GM12878 (cell line): ENCODE measurements around the gene URB1. TPM values are rescaled to one million over a fixed set of nuclear protein-coding genes. Genes with fewer than 3 reads are reported as not detected.

Experiments used
- ATAC-seq: fragments of 200-7000 bp; cut with Tn5 transposase; 3 replicates; pipeline ENCODE4 v1.9.1; 2020; ENCODE audit warnings: mild to moderate bottlenecking, moderate library complexity
- BruUV-seq: library from RNA; stranded (reverse); fragments of 400-500 nt; replicated peaks from 2 replicates; lab custom pipeline; 2021; lab: Mats Ljungman, UMichigan
- CTCF ChIA-PET: fragments of 300-600 bp; sonication (Branson Sonifier 250); formaldehyde crosslinking; extraction: SDS; loops from one replicate; lab custom pipeline; 2021; ENCODE audit warnings: inconsistent platforms; lab: Yijun Ruan, JAX
- POLR2A ChIA-PET: fragments of 350-600 bp; formaldehyde crosslinking; extraction: SDS; loops from one replicate; lab custom pipeline; 2021; ENCODE audit warnings: inconsistent platforms; lab: Charles Lee
- RAD21 ChIA-PET: fragments of 300-600 bp; sonication (Branson Sonifier 250); formaldehyde crosslinking; loops from one replicate; lab custom pipeline; 2023; ENCODE audit warnings: antibody characterized with exemption; ENCODE audit not compliant: unreplicated experiment; lab: Charles Lee
- SMC1A ChIA-PET: fragments of 300-600 bp; sonication (Branson Sonifier 250); formaldehyde crosslinking; loops from one replicate; lab custom pipeline; 2023; ENCODE audit not compliant: unreplicated experiment, uncharacterized antibody; lab: Charles Lee
- DNase-seq: peaks from one replicate; pipeline ENCODE4 v3.0.0-alpha.2; 2011; ENCODE audit warnings: low read depth, low spot score
- FAIRE-seq: peaks from 3 replicates; lab custom pipeline; 2011; peaks lifted over from hg19 to GRCh38; lab: Jason Lieb, UNC
- H2AFZ ChIP-seq: 2 replicates; pipeline ENCODE4 v1.6.0; 2011; ENCODE audit warnings: low read depth, low read length, control low read depth; ENCODE audit not compliant: control insufficient read depth
- H3K27ac ChIP-seq: 2 replicates; pipeline ENCODE4 v1.5.1; 2011; ENCODE audit warnings: control low read depth; ENCODE audit not compliant: control insufficient read depth, insufficient read depth
- H3K27me3 ChIP-seq, 2 experiments: replicated peaks in 1 of 2; 2 replicates each; pipeline versions ENCODE4 v1.6.0 to v1.6.1; 2011; ENCODE audit warnings: low read length in 1 of 2; ENCODE audit not compliant: control insufficient read depth in 2 of 2, insufficient read depth in 2 of 2
- H3K36me3 ChIP-seq, 2 experiments: 2 replicates each; pipeline ENCODE4 v1.5.1; 2011; ENCODE audit warnings: low read length in 1 of 2; ENCODE audit not compliant: control insufficient read depth in 2 of 2, insufficient read depth in 2 of 2
- H3K4me1 ChIP-seq: 2 replicates; pipeline ENCODE4 v1.6.1; 2011; ENCODE audit warnings: mild to moderate bottlenecking, low read length, moderate library complexity, mixed read lengths; ENCODE audit not compliant: control insufficient read depth, insufficient read depth
- H3K4me2 ChIP-seq: 2 replicates; pipeline ENCODE4 v1.6.0; 2011; ENCODE audit warnings: control low read depth; ENCODE audit not compliant: control insufficient read depth, insufficient read depth
- H3K4me3 ChIP-seq: fragments of 200-600 bp; sonication (generic); 2 replicates; pipeline ENCODE4 v1.5.1; 2016
- H3K79me2 ChIP-seq: 2 replicates; pipeline ENCODE4 v1.6.0; 2011; ENCODE audit warnings: low read length; ENCODE audit not compliant: control insufficient read depth, insufficient read depth
- H3K9ac ChIP-seq: 2 replicates; pipeline ENCODE4 v1.8.0; 2011; ENCODE audit warnings: low read length, control low read depth, mixed read lengths; ENCODE audit not compliant: control insufficient read depth, insufficient read depth
- H3K9me3 ChIP-seq: replicated peaks from 3 replicates; pipeline ENCODE4 v1.5.1; 2011; ENCODE audit warnings: mild to moderate bottlenecking, low read length; ENCODE audit not compliant: control insufficient read depth, insufficient read depth
- H4K20me1 ChIP-seq: 2 replicates; pipeline ENCODE4 v1.6.0; 2011; ENCODE audit not compliant: control insufficient read depth, insufficient read depth
- BRCA1 ChIP-seq: IDR thresholded peaks from 2 replicates; pipeline ENCODE4 v1.6.1; 2011; ENCODE audit warnings: low read depth, low read length, improper control_type of control experiment
- EED ChIP-seq: sonication (generic); IDR thresholded peaks from 2 replicates; pipeline ENCODE4 v1.6.1; 2016; ENCODE audit warnings: antibody characterized with exemption, low read depth
- FOXM1 ChIP-seq: IDR thresholded peaks from 2 replicates; pipeline ENCODE4 v1.6.1; 2012; ENCODE audit warnings: low read depth, mild to moderate bottlenecking, inconsistent platforms, low read length, moderate library complexity
- KDM1A ChIP-seq: fragments of 200-600 bp; sonication (generic); IDR thresholded peaks from 2 replicates; pipeline ENCODE4 v1.6.1; 2016; ENCODE audit warnings: borderline replicate concordance
- PAX8 ChIP-seq: fragments of 450-650 bp; IDR thresholded peaks from 2 replicates; pipeline ENCODE4 v1.6.1; 2017; ENCODE audit warnings: mild to moderate bottlenecking, moderate library complexity
- PML ChIP-seq: IDR thresholded peaks from 2 replicates; pipeline ENCODE4 v1.6.1; 2012; ENCODE audit warnings: low read length, inconsistent platforms
- RCOR1 ChIP-seq: conservative IDR thresholded peaks from 2 replicates; pipeline ENCODE4 v1.6.1; 2012; ENCODE audit warnings: low read depth, low read length, improper control_type of control experiment
- SREBF1 ChIP-seq: IDR thresholded peaks from 2 replicates; pipeline ENCODE4 v1.6.1; 2012; ENCODE audit warnings: mild to moderate bottlenecking, low read length
- TAF1 ChIP-seq: IDR thresholded peaks from 2 replicates; pipeline ENCODE4 v1.6.1; 2011; ENCODE audit warnings: mild to moderate bottlenecking, low read depth, low read length, borderline replicate concordance
- WGBS: methylation state at CpG from one replicate; pipeline ENCODE4 v1.1.6; 2016; ENCODE audit warnings: low lambda C conversion rate; ENCODE audit not compliant: insufficient replicate concordance, insufficient coverage; ENCODE audit errors: missing lambda C conversion rate; 5-methylcytosine and 5-hydroxymethylcytosine counted together
- in situ Hi-C: fragments of 300-500 bp; cut with MboI; formaldehyde crosslinking; loops from 9 replicates; pipeline ENCODE4 v1.14.3; 2018; ENCODE audit warnings: mixed read lengths
- intact Hi-C: fragments of 100-400 bp; cut with micrococcal nuclease; formaldehyde crosslinking; loops from one replicate; pipeline ENCODE4 v1.14.2; 2022; ENCODE audit not compliant: unreplicated experiment
- polyA plus RNA-seq, 11 experiments: library from polyadenylated mRNA; depleted of rRNA in 4 of 11; unstranded in 6 of 11; stranded (reverse) in 5 of 11; fragments of >200 nt; fragmentation: Nextera tagmentation in 4 of 11; fragmentation: Illumina TruSeq in 1 of 11; extraction: Ambion mirVana in 4 of 11; extraction: Trizol in 1 of 11; gene quantifications; 1 replicate in 1 of 11; 2 replicates in 10 of 11; pipeline versions ENCODE4 v1.2.1 to v1.2.3, GENCODE V29; 2011 to 2016; ENCODE audit warnings: inconsistent platforms in 2 of 11, missing spikeins in 2 of 11, low read depth in 1 of 11
- total RNA-seq, 4 experiments: library from RNA; depleted of rRNA in 3 of 4; stranded (reverse); fragments of >200 nt in 3 of 4; fragmentation: Illumina TruSeq in 1 of 4; extraction: Trizol in 1 of 4; gene quantifications; 2 replicates each; pipeline versions ENCODE4 v1.2.1 to v1.2.3, GENCODE V29; 2013 to 2021
- TF ChIP-seq, protein P1 (sequence below): fragments of 450-650 bp; formaldehyde crosslinking; IDR thresholded peaks from 2 replicates; pipeline ENCODE4 v1.5.0; 2022; ENCODE audit warnings: mild to moderate bottlenecking, missing genetic modification characterization
- TF ChIP-seq, protein P2 (sequence below): fragments of 450-650 bp; IDR thresholded peaks from 2 replicates; pipeline ENCODE4 v1.6.1; 2017; ENCODE audit warnings: borderline replicate concordance
- TF ChIP-seq, protein P3 (sequence below): fragments of 450-650 bp; IDR thresholded peaks from 2 replicates; pipeline ENCODE4 v1.6.1; 2017; ENCODE audit warnings: mild to moderate bottlenecking, moderate library complexity
- TF ChIP-seq, protein P4 (sequence below): IDR thresholded peaks from 2 replicates; pipeline ENCODE4 v1.6.1; 2011; ENCODE audit warnings: borderline replicate concordance, low read depth, mild to moderate bottlenecking, moderate library complexity, mixed read lengths, low read length; ENCODE audit not compliant: insufficient read depth; ENCODE audit errors: extremely low read length

Gene URB1
- total and polyA plus RNA-seq, 10 of the 15 experiments (the other 5 are each of a cell fraction or from before 2014, with no cell fraction given) = 0.56 to 23.2 (median 8.9) TPM

DNA sequence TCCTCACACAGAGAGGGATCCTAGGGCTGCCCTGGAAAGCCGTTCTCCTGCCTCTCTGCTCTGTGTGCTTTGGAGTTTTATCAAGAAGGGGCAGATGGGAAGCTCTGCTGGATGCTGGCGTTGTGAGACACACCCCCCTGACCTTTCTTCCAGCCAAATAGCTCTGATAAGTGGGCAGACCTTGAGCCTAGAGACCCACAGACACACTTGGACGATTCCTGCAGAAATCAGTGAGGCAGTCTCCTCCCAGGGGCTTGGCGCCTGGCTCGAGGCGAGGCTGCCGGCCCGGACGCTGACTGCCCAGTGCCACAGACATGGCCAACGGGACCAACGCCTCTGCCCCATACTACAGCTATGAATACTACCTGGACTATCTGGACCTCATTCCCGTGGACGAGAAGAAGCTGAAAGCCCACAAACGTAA, 94.1 kb downstream of the URB1 start, which contains the start of gene MRAP:
MRAP (plus strand) TSS at position 198 of the 424 bp plus-strand sequence; CDS start at position 315, 117 bp downstream.
- 82% methylated on average over 11 of the region's 14 CpGs for WGBS
- POLR2A ChIA-PET = no interaction called here

More for the DNA sequence above, 94.1 kb downstream of the URB1 start, which contains the start of gene MRAP:
- Histone ChIP-seq H3K9ac (no peak within 1 kb of the TSS), H3K9me3 (no peaks in the 10 kb centered on the region), H3K4me2 (no peak within 1 kb of the TSS), H3K36me3 (no peaks in the 10 kb centered on the region; a peak in 1 of 4 replicates), H3K4me3 (no peak within 1 kb of the TSS), H3K27ac (no peak within 1 kb of the TSS), H4K20me1 (no peaks in the 10 kb centered on the region), H3K79me2 (no peaks in the 10 kb centered on the region), H3K4me1 (no peaks in the 10 kb centered on the region), H2AFZ (no peak within 1 kb of the TSS), H3K27me3 (no peaks in the 10 kb centered on the region)
- ChIA-PET SMC1A (no interaction called here), RAD21 (no interaction called here), CTCF (no interaction called here)
- intact Hi-C loops = no loop called here
- TF ChIP-seq SREBF1 (no peak), KDM1A (no peak), PAX8 (no peak), FOXM1 (no peak), PML (no peak), TAF1 (no peak), RCOR1 (no peak), EED (no peak), BRCA1 (no peak)
- TF ChIP-seq, protein P1, sequence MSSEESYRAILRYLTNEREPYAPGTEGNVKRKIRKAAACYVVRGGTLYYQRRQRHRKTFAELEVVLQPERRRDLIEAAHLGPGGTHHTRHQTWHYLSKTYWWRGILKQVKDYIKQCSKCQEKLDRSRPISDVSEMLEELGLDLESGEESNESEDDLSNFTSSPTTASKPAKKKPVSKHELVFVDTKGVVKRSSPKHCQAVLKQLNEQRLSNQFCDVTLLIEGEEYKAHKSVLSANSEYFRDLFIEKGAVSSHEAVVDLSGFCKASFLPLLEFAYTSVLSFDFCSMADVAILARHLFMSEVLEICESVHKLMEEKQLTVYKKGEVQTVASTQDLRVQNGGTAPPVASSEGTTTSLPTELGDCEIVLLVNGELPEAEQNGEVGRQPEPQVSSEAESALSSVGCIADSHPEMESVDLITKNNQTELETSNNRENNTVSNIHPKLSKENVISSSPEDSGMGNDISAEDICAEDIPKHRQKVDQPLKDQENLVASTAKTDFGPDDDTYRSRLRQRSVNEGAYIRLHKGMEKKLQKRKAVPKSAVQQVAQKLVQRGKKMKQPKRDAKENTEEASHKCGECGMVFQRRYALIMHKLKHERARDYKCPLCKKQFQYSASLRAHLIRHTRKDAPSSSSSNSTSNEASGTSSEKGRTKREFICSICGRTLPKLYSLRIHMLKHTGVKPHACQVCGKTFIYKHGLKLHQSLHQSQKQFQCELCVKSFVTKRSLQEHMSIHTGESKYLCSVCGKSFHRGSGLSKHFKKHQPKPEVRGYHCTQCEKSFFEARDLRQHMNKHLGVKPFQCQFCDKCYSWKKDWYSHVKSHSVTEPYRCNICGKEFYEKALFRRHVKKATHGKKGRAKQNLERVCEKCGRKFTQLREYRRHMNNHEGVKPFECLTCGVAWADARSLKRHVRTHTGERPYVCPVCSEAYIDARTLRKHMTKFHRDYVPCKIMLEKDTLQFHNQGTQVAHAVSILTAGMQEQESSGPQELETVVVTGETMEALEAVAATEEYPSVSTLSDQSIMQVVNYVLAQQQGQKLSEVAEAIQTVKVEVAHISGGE (CRISPR knock-in tag) = no peak
- TF ChIP-seq, protein P2, sequence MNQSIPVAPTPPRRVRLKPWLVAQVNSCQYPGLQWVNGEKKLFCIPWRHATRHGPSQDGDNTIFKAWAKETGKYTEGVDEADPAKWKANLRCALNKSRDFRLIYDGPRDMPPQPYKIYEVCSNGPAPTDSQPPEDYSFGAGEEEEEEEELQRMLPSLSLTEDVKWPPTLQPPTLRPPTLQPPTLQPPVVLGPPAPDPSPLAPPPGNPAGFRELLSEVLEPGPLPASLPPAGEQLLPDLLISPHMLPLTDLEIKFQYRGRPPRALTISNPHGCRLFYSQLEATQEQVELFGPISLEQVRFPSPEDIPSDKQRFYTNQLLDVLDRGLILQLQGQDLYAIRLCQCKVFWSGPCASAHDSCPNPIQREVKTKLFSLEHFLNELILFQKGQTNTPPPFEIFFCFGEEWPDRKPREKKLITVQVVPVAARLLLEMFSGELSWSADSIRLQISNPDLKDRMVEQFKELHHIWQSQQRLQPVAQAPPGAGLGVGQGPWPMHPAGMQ = no peak
- TF ChIP-seq, protein P3, sequence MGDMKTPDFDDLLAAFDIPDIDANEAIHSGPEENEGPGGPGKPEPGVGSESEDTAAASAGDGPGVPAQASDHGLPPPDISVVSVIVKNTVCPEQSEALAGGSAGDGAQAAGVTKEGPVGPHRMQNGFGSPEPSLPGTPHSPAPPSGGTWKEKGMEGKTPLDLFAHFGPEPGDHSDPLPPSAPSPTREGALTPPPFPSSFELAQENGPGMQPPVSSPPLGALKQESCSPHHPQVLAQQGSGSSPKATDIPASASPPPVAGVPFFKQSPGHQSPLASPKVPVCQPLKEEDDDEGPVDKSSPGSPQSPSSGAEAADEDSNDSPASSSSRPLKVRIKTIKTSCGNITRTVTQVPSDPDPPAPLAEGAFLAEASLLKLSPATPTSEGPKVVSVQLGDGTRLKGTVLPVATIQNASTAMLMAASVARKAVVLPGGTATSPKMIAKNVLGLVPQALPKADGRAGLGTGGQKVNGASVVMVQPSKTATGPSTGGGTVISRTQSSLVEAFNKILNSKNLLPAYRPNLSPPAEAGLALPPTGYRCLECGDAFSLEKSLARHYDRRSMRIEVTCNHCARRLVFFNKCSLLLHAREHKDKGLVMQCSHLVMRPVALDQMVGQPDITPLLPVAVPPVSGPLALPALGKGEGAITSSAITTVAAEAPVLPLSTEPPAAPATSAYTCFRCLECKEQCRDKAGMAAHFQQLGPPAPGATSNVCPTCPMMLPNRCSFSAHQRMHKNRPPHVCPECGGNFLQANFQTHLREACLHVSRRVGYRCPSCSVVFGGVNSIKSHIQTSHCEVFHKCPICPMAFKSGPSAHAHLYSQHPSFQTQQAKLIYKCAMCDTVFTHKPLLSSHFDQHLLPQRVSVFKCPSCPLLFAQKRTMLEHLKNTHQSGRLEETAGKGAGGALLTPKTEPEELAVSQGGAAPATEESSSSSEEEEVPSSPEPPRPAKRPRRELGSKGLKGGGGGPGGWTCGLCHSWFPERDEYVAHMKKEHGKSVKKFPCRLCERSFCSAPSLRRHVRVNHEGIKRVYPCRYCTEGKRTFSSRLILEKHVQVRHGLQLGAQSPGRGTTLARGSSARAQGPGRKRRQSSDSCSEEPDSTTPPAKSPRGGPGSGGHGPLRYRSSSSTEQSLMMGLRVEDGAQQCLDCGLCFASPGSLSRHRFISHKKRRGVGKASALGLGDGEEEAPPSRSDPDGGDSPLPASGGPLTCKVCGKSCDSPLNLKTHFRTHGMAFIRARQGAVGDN = no peak
- TF ChIP-seq, protein P4, sequence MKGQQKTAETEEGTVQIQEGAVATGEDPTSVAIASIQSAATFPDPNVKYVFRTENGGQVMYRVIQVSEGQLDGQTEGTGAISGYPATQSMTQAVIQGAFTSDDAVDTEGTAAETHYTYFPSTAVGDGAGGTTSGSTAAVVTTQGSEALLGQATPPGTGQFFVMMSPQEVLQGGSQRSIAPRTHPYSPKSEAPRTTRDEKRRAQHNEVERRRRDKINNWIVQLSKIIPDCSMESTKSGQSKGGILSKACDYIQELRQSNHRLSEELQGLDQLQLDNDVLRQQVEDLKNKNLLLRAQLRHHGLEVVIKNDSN = no peak
- in situ Hi-C loops = no loop called here
- no peak for FAIRE-seq
- no peak for ATAC-seq
- no peak for DNase-seq
- BruUV-seq = no TSS peak
